ENCODE results near the gene SPECC1L.

Gene SPECC1L

GRCh38 chr22:24363243-24363642 is 92.6 kb downstream of the SPECC1L start:
- FAIRE-seq, result no peak

GRCh38 chr22:24366701-24367100 is 96.1 kb downstream of the SPECC1L start:
- FAIRE-seq, result no peak

- FAIRE-seq, result no peak
Measured at GRCh38 chr22:24367841-24368240, 97.2 kb downstream of the SPECC1L start.

- no peak for FAIRE-seq
Measured at GRCh38 chr22:24370401-24370800, 99.8 kb downstream of the SPECC1L start.

- no peak for FAIRE-seq
Measured at GRCh38 chr22:24376002-24376401, 105.4 kb downstream of the SPECC1L start.

GRCh38 chr22:24376586-24376985 is 106.0 kb downstream of the SPECC1L start:
- FAIRE-seq, result no peak

- no peak for FAIRE-seq
Measured at GRCh38 chr22:24379536-24379935, 108.9 kb downstream of the SPECC1L start.

GRCh38 chr22:24380220-24380904 is 109.7 kb downstream of the SPECC1L start:
- no peak for FAIRE-seq

GRCh38 chr22:24380905-24381230 is 110.2 kb downstream of the SPECC1L start:
- FAIRE-seq, result no peak

GRCh38 chr22:24383061-24383460 is 112.4 kb downstream of the SPECC1L start:
- no peak for FAIRE-seq

- FAIRE-seq, result no peak
Measured at GRCh38 chr22:24384131-24384530, 113.5 kb downstream of the SPECC1L start.

GRCh38 chr22:24386937-24387471 is 116.4 kb downstream of the SPECC1L start:
- no peak for FAIRE-seq

- no peak for FAIRE-seq
Measured at GRCh38 chr22:24389680-24390079, 119.0 kb downstream of the SPECC1L start.

- FAIRE-seq, result no peak
Measured at GRCh38 chr22:24390156-24390555, 119.5 kb downstream of the SPECC1L start.

- FAIRE-seq, result no peak
Measured at GRCh38 chr22:24390576-24390975, 119.9 kb downstream of the SPECC1L start.

GRCh38 chr22:24391836-24392217 is 121.2 kb downstream of the SPECC1L start:
- FAIRE-seq, result no peak

GRCh38 chr22:24392218-24392931 is 121.7 kb downstream of the SPECC1L start:
- no peak for FAIRE-seq

- FAIRE-seq, result no peak
Measured at GRCh38 chr22:24393012-24393559, 122.5 kb downstream of the SPECC1L start.

GRCh38 chr22:24393848-24394247 is 123.2 kb downstream of the SPECC1L start:
- FAIRE-seq, result no peak

- no peak for FAIRE-seq
Measured at GRCh38 chr22:24394254-24394653, 123.6 kb downstream of the SPECC1L start.

- no peak for FAIRE-seq
Measured at GRCh38 chr22:24398409-24398808, 127.8 kb downstream of the SPECC1L start.

- no peak for FAIRE-seq
Measured at GRCh38 chr22:24400034-24400725, 129.5 kb downstream of the SPECC1L start.
